ENCODE results near the gene NOD1.

The NOD1 gene

DNA sequence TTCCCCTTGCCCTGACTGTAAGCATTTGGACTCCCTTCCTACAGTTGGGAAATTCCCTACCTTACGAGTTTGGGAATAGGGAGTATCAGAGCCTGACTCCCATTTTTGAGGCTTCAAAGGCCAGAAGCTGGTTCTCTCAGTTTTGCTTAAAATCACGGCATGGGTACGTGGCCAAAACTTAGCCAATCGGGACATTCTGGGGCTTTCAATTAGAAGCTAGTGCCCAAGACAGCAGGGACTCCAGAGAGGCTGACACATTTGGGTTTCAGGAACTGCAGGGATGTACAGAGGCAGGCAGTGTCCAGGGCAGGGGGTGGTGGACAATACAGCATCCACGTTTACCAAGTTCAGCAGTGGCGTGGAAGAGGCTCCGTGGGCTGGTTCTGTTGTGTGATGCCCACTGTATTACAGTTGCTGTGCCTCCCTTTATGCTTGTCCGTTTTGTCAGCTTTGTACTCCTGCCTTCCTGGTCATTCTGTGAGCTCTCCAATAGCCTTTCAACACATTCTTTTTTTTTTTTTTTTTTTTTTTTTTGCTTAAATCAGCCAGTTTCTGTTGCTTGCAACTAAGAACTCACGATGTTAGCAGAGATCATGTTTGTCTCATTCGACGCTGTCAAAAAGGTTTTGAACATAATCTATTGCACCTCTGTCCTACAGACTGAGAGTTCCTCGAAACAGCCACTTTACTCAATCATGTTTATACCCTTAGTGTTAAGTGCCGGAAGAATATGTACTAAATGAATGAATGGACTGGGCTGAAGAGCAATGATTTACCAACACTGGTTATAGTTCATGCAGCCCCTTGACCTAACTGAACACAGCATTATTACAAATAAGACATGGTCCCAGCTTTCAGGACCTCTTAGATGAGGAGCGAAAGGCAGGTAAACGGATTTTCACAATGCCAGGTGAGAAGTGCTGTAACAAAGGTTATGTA lies 25.0 kb upstream of the NOD1 start:
- TF ChIP-seq, protein P1, sequence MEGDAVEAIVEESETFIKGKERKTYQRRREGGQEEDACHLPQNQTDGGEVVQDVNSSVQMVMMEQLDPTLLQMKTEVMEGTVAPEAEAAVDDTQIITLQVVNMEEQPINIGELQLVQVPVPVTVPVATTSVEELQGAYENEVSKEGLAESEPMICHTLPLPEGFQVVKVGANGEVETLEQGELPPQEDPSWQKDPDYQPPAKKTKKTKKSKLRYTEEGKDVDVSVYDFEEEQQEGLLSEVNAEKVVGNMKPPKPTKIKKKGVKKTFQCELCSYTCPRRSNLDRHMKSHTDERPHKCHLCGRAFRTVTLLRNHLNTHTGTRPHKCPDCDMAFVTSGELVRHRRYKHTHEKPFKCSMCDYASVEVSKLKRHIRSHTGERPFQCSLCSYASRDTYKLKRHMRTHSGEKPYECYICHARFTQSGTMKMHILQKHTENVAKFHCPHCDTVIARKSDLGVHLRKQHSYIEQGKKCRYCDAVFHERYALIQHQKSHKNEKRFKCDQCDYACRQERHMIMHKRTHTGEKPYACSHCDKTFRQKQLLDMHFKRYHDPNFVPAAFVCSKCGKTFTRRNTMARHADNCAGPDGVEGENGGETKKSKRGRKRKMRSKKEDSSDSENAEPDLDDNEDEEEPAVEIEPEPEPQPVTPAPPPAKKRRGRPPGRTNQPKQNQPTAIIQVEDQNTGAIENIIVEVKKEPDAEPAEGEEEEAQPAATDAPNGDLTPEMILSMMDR (IDR thresholded peaks at IDR 0.05; ENCODE audit: low read length, missing control alignments): no peak
- DNase-seq (ENCODE audit: low read depth): peak; percentile 18
- H3K4me3 ChIP-seq (replicated peaks; ENCODE audit: low read depth, low read length): peak overlapping the region; percentile 92

DNA sequence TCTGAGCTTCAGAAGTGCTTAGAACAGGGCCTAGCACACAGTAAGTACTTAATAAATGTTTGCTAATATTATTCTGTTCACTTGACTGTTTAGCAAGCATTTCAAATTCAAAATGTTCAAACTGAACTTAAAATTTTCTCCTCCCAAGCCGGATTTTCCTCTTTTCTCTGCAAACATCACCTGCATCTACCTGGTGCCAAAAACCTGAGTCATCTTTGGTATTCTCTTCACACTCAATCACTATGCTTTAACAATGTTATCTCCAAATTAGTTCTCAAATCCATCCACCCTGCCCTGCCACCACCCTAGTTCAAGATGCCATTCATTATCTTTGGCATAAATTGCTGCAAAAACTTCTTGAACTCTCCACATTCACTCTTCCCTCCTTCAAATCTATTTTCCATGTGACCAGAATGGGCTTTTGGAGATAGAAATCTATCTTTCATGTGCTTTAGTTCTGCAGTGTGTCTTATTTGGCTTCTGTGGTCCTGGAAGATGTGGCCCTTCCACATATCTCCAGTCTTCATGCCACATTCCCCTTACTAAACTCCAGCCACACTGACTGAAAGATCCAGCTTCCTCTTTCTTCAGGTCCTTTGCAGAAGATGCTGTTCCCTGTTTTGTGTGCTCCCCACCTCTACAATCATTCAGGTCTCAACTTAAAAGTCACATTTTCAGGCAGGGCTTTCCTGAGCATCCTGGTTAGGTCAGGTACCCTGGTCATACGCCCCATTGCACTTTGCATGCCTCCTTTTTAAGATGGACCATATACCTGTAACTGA lies 24.1 kb upstream of the NOD1 start:
- H3K4me3 ChIP-seq (replicated peaks; ENCODE audit: low read depth, low read length): peak overlapping the region; percentile 92
- DNase-seq (ENCODE audit: low read depth): no peak
- TF ChIP-seq, protein P1 (IDR thresholded peaks at IDR 0.05; ENCODE audit: low read length, missing control alignments): no peak

DNA sequence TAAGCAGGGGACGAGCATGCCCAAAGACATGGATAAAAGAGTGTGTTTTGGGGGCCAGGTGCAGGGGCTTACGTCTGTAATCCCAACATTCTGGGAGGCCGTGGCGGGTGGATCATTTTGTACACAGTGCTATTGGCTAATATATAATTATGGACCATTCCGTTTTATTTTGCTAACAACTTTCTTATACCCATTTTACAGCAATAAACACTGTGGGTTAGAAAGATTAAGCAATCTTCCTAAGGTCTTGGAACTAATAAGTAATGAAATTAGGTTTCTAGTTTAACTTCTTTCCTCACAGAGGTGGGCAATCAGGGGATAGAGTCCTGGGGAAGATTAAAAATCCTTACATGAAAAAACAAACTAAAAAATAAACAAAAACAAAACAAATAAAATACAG lies 22.7 kb upstream of the NOD1 start:
- DNase-seq (ENCODE audit: low read depth): no peak
- TF ChIP-seq, protein P1 (IDR thresholded peaks at IDR 0.05; ENCODE audit: low read length, missing control alignments): no peak
- no peak overlapping the region for H3K4me3 ChIP-seq (replicated peaks; ENCODE audit: low read depth, low read length)

DNA sequence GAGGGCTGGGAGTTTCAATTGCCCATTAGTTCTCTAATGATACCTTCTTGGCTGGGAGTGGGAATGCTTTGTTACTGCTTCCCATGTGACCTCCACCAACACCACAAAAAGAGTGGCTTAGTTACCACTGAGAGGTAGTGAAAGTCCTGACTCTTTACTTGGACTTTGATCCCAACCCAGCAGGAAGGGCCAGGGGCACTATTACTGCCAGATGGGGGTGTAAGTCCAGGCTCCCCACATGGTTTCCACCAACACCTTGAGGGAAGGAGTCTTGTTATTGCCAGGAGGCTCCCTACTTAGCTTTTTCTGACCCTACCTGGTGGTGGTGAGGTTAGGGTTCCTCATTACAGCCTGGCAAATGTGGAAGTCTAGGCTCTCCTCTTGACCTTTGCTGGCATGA lies 14.6 kb upstream of the NOD1 start:
- H3K4me3 ChIP-seq (replicated peaks; ENCODE audit: low read depth, low read length): no peak overlapping the region
- no peak for DNase-seq (ENCODE audit: low read depth)
- TF ChIP-seq, protein P1 (IDR thresholded peaks at IDR 0.05; ENCODE audit: low read length, missing control alignments): no peak

DNA sequence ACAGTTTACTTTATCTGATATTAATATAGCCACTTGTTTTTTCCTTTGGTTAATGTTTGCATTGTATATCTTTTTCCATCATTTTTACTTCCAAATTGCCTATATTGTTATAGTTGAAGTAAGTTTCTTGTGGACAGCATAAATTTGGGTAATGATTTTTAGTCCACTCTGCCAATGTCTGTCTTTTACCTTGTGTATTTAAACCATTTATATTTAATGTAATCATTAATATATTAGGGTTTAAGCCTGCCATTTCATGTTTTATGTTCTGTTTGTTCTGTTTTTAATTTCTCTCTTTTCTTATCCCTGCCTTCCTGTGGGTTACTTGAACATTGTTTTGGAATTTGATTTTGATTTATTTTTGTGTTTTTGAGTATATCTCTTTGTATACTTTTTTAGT lies 12.8 kb upstream of the NOD1 start:
- TF ChIP-seq, protein P1 (IDR thresholded peaks at IDR 0.05; ENCODE audit: low read length, missing control alignments): no peak
- H3K4me3 ChIP-seq (replicated peaks; ENCODE audit: low read depth, low read length): no peak overlapping the region
- DNase-seq (ENCODE audit: low read depth): no peak

DNA sequence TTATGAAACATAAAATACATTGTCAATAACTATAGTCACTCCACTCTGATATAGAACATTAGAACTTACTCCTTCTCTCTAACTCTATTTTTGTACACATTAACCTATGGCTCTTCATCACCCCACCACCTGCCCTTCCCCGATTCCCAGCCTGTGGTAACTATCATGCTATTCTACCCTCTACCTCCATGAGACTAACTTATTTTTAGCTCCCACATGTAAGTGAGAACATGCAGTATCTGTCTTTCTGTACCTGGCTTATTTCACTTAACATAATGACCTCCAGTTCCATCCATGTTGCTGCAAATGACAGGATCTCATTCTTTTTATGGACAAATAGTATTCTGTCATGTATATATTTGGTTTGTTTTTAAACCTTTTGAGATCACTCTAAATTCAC lies 8.8 kb upstream of the NOD1 start:
- H3K4me3 ChIP-seq (replicated peaks; ENCODE audit: low read depth, low read length): no peak overlapping the region
- TF ChIP-seq, protein P1 (IDR thresholded peaks at IDR 0.05; ENCODE audit: low read length, missing control alignments): no peak
- DNase-seq (ENCODE audit: low read depth): no peak
